Adrenal gland (tissue), 5 donors: Measurements from ENCODE around the gene SMG6.

Source experiments
- CTCF ChIP-seq, 6 experiments: fragments of 450-650 bp in 4 of 6; fragments of 200-600 bp in 2 of 6; sonication (generic) in 1 of 6; IDR thresholded peaks; 1 replicate in 5 of 6; 2 replicates in 1 of 6; pipeline versions ENCODE4 v1.5.1 to v1.8.0; 2016 to 2021; ENCODE audit warnings: antibody characterized with exemption in 6 of 6, mild to moderate bottlenecking in 2 of 6, moderate library complexity in 1 of 6
- POLR2A ChIP-seq, 2 donors: fragments of 450-650 bp; IDR thresholded peaks; one replicate each; pipeline ENCODE4 v1.6.1; 2017; ENCODE audit warnings: antibody characterized with exemption in 2 of 2, mild to moderate bottlenecking in 2 of 2, moderate library complexity in 1 of 2
- donor health status: DM: no; HTN: no; CAD: no.

- TF ChIP-seq CTCF (IDR thresholded peaks at IDR 0.05) (no peak), POLR2A (IDR thresholded peaks at IDR 0.05) (no peak)
Measured at GRCh38 chr17:2138761-2139160, 164.8 kb downstream of the SMG6 start.
